GM19238 (cell line): ENCODE results near the gene IVNS1ABP.
A peak's percentile ranks its signal among the peaks of the same experiment; 100 is the strongest.
"Not testable (repeated sequence)": the region's sequence is repeated elsewhere in the genome, so short reads cannot be mapped to it uniquely, and the experiment has no call there.

Experiments
- DNase-seq: peaks from one replicate; pipeline ENCODE4 v3.0.0; 2011; ENCODE audit warnings: low spot score; ENCODE audit not compliant: insufficient read length

The IVNS1ABP gene

DNA sequence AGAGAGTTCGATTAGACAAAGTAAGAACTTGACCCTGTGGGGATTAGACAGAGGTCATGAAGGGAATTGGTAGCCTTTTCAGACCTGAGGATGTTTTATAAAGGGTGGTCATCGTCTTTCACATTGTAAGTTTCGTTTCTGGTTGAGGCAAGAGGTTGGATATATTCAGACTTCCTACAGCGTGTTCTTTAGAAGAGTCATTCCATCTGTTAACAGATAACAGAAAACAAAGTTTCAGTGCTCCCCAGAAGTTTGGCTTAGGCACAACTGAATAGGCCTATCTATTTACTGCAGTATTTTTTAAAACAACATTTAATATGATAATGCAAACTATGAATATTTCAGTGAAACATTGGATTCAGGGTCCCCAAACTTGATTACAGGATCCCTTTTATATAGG lies 17.1 kb upstream of the IVNS1ABP start:
- DNase-seq = no peak

DNA sequence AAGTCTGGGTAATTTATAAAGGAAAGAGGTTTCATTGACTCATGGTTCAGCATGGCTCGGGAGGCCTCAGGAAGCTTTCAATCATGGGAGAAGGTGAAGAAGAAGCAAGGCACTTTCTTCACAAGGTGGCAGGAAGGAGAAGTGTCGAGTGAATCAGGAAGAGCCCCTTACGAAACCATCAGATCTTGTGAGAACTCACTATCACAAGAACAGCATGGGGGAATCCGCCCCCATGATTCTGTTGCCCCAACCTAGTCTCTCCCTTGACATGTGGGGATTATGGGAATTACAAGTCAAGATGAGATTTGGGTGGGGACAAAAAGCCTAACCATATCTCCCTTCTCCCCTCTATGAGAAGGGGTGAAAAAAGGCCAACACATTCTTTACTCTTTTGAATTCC lies 11.2 kb upstream of the IVNS1ABP start:
- DNase-seq = no peak

DNA sequence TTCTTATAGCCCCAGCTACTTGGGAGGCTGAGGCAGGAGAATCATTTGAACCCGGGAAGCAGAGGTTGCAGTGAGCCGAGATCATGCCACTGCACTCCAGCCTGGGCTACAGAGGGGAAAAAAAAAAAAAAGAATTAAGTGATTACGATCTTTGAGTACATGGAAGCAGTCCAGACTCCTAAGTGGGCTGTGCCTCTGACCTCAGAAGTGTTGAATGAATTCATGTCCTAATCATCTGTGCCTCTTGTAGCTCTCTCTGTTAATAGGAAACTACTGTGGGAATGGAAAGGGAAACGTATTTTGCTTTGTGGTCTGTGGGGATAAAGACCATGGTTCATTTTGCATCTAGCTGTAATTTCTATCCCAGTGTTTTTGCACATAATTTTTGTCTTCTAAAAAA lies 8.4 kb upstream of the IVNS1ABP start:
- DNase-seq = no peak

DNA sequence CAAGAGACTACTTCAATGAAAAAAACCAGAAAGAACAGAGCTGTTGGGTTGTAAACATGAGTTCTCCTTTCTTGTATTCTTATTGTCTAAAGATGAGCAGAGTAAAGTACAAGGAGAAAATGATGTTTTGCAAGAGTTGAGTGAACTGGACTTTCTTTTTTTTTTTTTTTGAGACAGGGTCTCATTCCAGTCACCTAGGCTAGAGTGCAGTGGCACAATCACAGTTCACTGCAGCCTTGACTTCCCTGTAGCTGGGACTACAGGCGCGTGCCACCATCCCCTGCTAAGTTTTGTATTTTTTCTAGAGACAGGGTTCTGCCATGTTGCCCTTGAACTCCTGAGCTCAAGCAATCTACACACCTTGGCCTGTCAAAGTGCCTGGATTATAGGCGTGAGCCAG lies 7.1 kb upstream of the IVNS1ABP start:
- DNase-seq = no peak

DNA sequence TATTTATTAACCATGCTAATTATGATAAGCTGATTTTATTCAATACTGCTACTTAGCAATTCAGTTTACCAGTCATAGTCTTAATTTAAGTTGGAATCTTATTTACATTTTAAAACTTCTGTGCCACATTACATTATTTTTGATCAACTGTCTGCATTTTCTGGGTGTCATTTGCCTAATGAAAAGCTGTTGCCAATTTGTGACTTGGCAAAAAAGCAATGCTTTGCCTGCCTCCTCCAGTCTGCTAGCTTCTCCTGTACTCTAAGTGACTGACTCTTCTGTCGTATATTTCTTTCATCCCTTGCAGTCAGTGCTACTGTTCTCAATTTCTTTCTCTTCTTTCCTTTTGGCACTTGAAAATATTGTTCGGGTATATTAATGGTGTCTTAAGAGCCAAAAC lies 5.6 kb upstream of the IVNS1ABP start:
- DNase-seq = no peak

DNA sequence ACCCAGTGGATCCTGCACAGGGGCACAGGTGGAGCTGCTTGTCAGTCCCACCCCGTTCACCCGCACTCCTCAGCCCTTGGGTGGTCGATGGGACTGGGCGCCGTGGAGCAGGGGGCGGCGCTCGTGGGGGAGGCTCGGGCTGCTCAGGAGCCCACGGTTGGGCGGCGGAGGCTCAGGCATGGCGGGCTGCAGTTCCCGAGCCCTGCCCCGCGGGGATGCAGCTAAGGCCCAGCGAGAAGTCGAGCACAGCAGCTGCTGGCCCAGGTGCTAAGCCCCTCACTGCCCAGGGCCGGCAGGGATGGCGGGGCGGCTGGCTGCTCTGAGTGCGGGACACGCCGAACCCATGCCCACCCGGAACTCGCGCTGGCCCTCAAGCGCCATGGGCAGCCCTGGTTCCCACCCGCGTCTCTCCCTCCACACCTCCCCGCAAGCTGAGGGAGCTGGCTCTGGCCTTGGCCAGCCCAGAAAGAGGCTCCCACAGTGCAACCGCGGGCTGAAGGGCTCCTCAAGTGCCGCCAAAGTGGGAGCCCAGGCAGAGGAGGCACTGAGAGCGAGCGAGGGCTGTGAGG lies 4.7 kb upstream of the IVNS1ABP start:
- not testable (repeated sequence) for DNase-seq

DNA sequence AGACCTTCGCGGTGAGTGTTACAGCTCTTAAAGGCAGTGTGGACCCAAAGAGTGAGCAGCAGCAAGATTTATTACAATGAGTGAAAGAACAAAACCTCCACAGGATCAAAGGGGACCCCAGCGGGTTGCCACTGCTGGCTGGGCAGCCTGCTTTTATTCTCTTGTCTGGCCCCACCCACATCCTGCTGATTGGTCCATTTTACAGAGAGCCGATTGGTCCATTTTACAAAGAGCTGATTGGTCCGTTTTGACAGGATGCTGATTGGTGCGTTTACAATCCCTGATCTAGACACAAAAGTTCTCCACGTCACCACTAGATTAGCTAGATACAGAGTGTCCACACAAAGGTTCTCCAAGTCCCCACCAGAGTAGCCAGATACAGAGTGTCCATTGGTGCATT lies 4.1 kb upstream of the IVNS1ABP start:
- not testable (repeated sequence) for DNase-seq

DNA sequence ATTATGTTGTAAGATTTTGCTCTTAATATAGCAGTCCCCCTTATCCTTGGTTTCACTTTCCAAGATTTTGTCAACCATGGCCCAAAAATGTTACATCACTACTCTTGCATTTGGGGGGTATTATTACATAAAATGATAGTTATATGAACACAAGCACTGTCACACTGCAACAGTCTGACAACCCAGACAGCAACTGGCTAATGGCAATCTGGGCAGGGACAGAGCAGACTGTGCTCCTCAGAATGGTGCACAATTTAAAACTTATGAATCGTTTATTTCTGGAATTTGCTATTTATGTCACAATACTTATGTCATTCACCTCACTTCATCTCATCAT lies 2.1 kb upstream of the IVNS1ABP start:
- no peak for DNase-seq

DNA sequence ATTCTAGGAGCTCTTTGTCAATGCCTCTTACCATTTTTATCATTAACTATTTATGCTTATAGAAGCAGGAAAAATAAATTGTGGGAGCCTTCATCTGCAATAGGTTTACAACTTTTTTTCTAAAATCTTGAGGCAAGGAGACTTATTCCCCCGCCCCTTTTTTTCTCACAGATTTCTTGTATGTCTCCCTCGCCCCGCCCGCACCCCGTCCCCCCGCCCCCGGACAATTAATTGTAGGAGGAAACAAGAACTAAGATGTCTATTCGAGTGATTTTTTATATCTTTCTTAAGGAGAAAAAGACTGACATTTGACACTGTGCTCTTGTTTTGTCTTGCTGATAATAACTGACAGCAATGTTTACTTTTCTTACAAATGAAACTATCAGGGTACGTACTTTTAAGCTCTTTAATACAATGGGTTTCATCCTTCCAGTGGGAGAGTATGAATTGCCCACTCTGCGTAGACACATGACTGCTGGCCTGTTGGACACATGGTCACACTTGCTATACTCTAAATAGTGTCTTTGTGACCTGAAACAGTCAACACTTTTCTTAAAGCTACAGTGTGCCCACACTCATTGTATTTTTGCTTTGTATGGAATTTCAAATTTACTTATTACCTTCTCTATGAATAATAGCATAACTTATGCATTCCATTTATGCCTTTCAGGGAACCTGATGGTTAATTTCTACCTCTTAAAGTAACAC lies 1.5 kb upstream of the IVNS1ABP start:
- DNase-seq = no peak

DNA sequence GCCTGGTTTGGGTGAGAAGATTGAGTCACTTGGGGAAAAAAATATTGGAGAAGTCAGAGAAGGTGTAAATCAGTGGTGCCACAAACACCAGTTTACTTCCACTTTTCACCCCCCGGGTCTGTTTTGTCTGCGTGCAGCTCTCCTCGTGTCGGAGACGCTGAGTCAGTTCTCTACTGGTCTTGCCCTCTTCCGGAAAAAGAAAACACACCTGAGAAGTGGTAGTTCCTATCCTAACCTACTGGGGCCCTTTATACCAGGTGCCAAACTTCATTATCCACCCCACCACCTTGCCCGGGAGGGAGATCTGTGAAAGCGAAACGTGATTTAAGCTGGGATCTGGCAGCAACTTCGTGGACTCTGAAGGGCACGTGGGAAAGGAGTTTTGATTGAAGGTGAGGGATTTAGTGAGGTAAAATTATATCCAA lies 855 bp upstream of the IVNS1ABP start:
- peak; percentile 55 for DNase-seq

DNA sequence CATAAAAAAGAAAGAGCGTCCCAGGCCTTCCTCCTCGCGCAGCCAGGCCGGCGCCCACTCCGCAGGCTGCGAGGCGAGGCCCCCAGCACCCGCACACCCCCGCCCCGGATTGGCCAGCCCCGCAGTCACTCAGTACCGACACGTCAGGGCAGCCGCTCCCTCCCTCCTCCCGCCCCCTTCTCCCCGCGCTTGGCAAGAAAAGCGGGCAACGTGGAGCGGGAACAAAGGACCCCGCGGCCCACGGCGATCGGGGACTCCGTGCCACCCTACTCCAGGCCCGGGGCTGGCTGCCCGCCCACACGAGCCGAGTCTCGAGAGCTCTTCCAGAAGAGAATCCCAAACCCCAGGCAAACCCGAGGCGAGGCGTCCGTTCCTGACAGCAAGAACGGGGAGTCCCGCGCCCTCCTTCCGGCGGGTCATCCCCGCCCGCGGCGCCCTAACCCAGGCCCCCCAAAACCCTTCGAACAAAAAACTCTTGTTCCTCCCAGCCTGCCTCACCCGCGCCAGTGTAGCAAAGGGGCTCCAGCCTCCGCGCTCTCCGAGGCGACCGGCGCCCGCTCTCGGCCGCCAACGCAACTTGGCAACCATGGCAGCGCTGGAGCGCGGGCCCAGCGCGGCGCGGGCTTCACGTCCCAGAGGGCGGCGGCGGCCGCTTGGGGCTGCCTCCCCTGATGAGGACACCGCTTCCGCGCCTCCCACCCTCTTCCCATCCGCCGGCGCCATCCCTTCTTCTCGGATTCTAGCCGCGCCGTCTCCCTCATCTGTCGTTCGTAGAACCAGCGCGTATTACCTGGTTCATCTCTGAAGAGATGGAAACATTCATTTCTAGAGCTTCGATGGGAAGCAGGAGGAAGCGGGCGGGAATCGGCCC lies 645 bp downstream of the IVNS1ABP start:
- peak; percentile 65 for DNase-seq

DNA sequence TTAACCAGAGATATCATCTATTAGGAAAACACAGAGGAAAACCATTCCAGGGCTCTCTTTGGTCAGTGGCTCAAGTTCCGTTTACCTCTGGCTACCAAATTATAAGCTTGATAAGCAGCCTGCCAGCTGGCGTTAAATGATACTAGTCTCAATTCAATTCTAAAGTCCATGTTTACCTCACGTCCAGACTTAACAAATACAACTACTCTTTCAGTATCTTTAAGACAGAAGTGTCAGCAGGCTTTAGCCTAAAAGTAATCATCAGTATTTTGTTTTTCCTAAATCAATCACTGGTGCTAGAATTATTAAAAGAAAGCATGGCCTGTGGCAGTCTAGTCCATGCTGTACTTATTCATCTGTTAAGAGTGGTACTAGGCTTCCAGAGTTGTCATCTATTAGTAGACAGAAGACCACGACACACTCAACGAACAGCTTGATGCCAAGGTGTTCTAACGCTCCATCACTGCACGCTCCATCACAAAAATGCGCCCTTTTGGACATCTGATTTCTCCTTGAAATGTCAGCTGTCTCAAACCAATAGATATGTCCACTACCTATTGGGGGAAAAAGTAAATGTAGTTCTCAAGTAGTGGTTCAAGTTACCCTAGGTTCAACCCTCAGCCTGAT lies 1.5 kb downstream of the IVNS1ABP start:
- DNase-seq = no peak

DNA sequence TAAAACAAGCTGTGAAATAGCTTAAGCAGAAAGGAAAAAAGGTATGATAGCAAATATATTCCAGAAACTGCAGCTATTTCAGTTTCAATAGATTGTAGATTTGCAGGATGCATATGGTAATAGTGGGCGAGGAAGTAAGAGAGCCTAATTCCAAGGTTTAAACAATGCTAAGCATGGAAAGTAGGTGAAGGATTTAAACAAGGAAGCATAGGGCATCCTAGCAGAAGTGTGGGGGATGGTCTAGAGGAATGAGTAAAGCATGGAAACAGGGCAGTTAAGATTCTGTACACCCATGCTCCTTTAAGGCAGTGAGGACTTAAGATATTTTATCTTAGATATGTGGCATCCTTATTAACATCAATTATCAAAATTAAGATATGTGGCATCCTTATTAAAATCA lies 2.6 kb downstream of the IVNS1ABP start:
- no peak for DNase-seq

DNA sequence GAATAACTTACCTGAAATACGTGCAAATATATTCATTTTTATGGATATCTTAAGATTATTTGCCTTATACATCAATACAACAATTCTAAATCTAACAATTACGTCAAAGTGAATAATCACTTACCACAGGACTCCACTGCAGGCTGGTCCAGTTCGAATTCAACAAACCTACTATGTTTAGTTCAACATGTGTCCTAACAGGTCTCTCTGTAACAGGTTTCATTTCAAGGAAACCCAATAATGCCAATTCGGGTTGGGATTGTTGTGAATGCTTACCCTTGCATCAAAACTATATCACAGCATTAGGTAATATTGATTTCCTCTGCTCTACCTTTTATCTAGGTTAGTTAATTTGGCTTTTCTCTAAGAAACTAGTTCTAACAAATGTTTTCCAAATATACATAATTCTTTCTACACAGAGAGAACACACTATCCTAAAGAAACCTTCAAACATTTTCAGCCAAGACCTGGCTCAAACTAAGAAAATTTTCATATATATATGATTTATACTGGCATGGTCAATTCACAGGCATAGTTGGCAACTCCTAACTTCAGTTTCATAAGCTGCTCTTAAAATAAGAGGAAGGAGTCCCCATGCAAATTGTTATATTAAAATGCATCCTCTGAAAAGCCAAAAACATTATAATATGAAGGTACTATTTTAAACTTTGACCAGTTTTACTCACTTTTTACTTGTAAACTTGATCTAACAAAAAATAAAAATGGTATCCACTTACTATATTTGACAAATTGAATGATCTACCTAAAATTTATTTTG lies 4.5 kb downstream of the IVNS1ABP start:
- no peak for DNase-seq

DNA sequence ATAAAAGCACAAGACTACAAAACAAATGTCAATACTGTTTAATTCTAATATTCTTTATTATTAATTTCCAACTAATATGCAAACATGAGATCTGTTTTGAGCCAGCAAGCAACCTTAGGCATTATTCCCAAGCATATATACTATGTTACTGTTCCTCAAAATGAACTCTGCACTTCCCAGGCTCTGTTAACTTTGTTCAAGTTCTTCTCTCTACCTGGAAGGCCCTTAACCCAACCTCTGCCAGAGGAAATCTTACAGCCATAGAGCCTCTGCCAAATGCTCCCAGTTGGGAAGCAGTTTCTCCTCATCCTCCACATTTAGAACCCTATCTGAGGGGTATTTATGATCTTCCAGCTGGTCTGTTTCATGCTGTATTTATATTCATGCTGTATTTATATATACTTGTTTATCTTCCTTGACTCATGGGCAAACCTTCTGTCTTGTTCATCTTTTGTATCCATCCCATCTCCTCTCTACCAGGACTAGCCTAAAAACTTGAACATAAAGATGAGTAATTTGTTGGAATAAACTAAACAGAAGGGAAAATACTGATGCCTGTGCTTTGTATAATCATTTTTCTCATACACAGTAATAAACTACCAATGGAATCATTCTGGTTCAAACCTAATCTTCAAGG lies 5.3 kb downstream of the IVNS1ABP start:
- no peak for DNase-seq

DNA sequence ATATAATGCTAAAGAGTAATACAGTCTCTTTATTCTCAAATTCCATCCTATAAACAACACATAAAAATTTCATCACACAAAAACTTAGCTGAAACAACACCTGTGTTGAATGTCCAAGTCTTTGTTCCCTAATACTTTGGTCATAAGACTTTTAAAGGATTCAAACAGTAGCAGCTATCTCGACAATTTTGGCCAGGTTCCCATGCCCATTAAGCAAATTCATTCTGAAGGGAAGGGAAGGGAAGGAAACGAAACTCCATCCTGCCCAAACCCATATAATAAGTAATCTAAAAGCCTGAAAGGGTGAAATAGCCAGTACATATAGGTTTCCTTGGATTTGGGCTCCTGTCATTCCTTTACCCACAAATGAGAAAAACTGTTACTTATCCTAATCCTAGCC lies 7.5 kb downstream of the IVNS1ABP start:
- DNase-seq = no peak

DNA sequence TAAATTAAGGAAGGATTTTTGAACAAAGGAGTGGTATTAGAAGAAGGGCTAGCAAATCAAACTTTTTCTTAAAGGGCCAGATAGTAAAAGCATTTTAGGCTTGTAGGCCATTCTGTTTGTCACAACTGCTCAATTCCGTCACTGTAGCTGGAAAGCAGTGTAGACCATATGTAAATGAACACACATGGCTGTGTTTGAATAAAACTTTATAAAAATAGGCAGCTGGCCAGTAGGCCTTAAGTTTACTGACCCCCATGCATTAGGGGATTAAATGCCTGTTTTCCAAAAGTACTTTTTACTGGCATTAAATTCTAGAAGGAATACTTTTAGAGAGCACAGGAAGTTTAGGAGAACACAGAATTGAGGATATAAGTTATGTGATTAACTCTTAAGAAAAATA lies 8.9 kb downstream of the IVNS1ABP start:
- no peak for DNase-seq

DNA sequence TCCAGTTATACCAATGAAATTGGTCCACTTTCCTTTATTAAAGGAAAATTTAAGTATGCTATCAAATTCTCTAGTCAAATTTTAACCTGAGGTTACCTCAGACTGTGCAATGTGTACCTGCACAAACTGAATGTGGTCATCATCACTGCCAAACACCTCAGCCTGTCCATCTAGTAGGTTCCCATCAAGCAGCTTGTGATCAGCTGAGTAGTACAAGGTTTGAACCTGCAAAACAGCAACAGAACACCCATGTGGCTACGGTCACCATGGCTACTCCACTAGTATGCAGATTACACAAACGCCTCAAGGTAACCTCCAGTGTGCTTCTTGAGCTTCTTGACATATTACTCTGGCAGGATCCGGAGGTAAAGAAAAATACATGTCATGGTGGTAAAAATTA lies 11.6 kb downstream of the IVNS1ABP start:
- DNase-seq = no peak

DNA sequence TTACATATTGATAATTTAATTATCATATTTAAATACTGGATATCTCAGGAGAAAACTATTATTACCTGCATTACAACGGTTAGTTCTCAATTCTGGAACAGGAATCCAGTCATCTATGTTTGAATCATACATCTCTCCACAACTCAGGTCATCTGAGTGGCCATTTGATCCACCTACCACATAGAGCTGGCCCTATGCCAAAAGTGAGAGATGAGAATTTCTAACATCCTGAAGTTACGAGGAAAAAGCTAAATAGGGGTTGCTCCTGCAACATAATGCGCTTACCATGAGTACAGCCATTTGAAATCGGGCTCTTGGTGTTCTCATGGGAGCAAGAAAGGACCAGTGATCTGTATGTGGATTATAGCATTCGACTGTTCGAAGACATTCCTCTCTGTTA lies 16.9 kb downstream of the IVNS1ABP start:
- DNase-seq = no peak

DNA sequence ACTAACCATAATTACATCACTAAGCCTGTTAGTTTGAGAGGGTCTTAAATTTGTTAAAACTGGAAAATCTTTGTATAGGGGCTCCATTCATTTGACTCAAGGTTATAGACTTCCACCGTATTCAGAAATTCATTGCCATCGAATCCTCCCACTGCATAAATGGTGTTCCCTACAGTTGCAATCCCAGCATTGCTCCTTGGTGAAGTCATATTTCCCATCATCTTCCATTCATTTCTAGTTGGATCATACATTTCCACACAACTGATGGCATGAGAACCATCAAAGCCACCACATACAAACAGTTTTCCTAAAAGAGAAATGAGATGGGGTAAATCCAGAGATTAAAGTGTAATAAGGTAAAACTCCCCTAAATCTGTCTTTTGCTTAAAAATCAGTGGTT lies 19.1 kb downstream of the IVNS1ABP start:
- DNase-seq = no peak

DNA sequence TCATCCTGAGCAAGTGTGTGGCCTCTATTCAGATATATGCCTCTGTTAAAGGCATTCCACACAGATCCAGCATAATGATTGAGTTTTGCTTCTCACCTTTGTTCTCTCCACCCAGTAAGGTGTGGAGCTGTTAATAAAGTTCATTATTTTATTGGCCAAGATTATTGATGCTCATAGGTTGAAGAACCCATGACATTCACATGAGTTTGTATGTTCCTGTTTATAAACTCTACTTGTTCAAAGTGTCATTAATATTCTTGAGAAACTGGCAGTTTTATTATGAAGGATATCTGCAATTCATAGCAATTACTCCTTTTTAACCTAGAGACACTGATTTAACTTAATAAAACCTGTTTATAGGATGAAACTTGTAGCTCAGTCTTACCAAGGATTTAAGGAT lies 22.0 kb downstream of the IVNS1ABP start:
- DNase-seq = no peak
